Measurements from ENCODE around the gene MRPS17. TPM values are rescaled to one million over a fixed set of nuclear protein-coding genes. Genes with fewer than 3 reads are reported as not detected.

The MRPS17 gene
- polyA plus RNA-seq, 1 donor from 2014 or later: 20.5 TPM

DNA sequence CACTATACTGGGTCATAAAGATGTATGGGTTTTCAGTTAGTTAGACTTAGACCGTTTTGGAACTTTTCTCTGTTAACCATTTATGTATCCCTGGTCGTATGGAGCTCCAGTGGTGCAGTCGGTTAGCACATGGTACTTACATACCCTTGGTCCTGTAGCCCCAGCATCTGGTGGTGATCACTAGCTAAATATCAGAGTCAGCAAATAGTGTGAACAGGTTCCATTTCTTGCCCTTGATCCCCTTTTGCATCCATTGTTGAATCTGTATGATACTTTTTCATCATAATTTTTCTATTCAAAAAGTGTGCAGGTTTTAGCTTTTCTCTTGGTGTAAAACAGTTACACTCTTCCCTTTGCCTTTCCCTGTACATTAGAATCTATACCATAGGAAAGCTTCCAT, 28.6 kb downstream of the MRPS17 start:
- Histone ChIP-seq H3K36me3 (ENCODE audit: insufficient read depth, low read length) (no peaks in the 10 kb centered on the region), H3K27me3 (ENCODE audit: insufficient read depth, low read depth, low read length) (no peaks in the 10 kb centered on the region), H3K4me2 (ENCODE audit: low read length) (no peak overlapping the region), H3K9me2 (ENCODE audit: insufficient read depth, low read length) (no peaks in the 10 kb centered on the region), H2AFZ (ENCODE audit: low read depth, low read length) (no peak overlapping the region), H3K27ac (ENCODE audit: low read length) (no peak overlapping the region), H3K9ac (ENCODE audit: low read length) (no peak overlapping the region), H4K20me1 (ENCODE audit: insufficient read depth) (no peaks in the 10 kb centered on the region), H3F3A (ENCODE audit: insufficient read depth, low read length, poor library complexity, severe bottlenecking) (no peaks in the 10 kb centered on the region), H3K4me3 (ENCODE audit: low read length) (no peak overlapping the region), H3K79me2 (replicated peaks; ENCODE audit: insufficient read depth, low read length) (peaks cover 6% of the 10 kb centered on the region), H3K9me3 (ENCODE audit: low read length) (no peaks in the 10 kb centered on the region)
- no peak for TF ChIP-seq MXI1 (conservative IDR thresholded peaks at IDR 0.05; ENCODE audit: poor library complexity, severe bottlenecking)
- no peak for TF ChIP-seq EP300 (conservative IDR thresholded peaks at IDR 0.05; ENCODE audit: poor library complexity, severe bottlenecking)
- TF ChIP-seq CTCF (IDR thresholded peaks at IDR 0.05; ENCODE audit: poor library complexity, severe bottlenecking): no peak
- TF ChIP-seq, protein P1, sequence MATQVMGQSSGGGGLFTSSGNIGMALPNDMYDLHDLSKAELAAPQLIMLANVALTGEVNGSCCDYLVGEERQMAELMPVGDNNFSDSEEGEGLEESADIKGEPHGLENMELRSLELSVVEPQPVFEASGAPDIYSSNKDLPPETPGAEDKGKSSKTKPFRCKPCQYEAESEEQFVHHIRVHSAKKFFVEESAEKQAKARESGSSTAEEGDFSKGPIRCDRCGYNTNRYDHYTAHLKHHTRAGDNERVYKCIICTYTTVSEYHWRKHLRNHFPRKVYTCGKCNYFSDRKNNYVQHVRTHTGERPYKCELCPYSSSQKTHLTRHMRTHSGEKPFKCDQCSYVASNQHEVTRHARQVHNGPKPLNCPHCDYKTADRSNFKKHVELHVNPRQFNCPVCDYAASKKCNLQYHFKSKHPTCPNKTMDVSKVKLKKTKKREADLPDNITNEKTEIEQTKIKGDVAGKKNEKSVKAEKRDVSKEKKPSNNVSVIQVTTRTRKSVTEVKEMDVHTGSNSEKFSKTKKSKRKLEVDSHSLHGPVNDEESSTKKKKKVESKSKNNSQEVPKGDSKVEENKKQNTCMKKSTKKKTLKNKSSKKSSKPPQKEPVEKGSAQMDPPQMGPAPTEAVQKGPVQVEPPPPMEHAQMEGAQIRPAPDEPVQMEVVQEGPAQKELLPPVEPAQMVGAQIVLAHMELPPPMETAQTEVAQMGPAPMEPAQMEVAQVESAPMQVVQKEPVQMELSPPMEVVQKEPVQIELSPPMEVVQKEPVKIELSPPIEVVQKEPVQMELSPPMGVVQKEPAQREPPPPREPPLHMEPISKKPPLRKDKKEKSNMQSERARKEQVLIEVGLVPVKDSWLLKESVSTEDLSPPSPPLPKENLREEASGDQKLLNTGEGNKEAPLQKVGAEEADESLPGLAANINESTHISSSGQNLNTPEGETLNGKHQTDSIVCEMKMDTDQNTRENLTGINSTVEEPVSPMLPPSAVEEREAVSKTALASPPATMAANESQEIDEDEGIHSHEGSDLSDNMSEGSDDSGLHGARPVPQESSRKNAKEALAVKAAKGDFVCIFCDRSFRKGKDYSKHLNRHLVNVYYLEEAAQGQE (IDR thresholded peaks at IDR 0.05; ENCODE audit: borderline replicate concordance): no peak
- TF ChIP-seq EZH2 (IDR thresholded peaks at IDR 0.05; ENCODE audit: borderline replicate concordance, insufficient read depth, low read length, poor library complexity, severe bottlenecking): no peak

GRCh38 chr7:55983537-55983936, 31.9 kb downstream of the MRPS17 start:
- Histone ChIP-seq H3K4me2 (ENCODE audit: low read length) (no peak overlapping the region), H3K9me2 (ENCODE audit: insufficient read depth, low read length) (no peaks in the 10 kb centered on the region), H3K4me3 (ENCODE audit: low read length) (no peak overlapping the region), H3K27me3 (ENCODE audit: insufficient read depth, low read depth, low read length) (no peaks in the 10 kb centered on the region), H3F3A (ENCODE audit: insufficient read depth, low read length, poor library complexity, severe bottlenecking) (no peaks in the 10 kb centered on the region), H2AFZ (ENCODE audit: low read depth, low read length) (no peak overlapping the region), H3K9me3 (ENCODE audit: low read length) (no peaks in the 10 kb centered on the region), H3K36me3 (ENCODE audit: insufficient read depth, low read length) (no peaks in the 10 kb centered on the region), H4K20me1 (ENCODE audit: insufficient read depth) (no peaks in the 10 kb centered on the region), H3K9ac (ENCODE audit: low read length) (no peak overlapping the region), H3K79me2 (replicated peaks; ENCODE audit: insufficient read depth, low read length) (no peaks in the 10 kb centered on the region), H3K27ac (ENCODE audit: low read length) (no peak overlapping the region)
- no peak for TF ChIP-seq POLR2AphosphoS5 (IDR thresholded peaks at IDR 0.05)
- no peak for TF ChIP-seq EZH2 (IDR thresholded peaks at IDR 0.05; ENCODE audit: borderline replicate concordance, insufficient read depth, low read length, poor library complexity, severe bottlenecking)
- no peak for TF ChIP-seq TAF1 (IDR thresholded peaks at IDR 0.05; ENCODE audit: low read depth)
- no peak for TF ChIP-seq SMC3 (conservative IDR thresholded peaks at IDR 0.05; ENCODE audit: poor library complexity)
- no peak for TF ChIP-seq MXI1 (conservative IDR thresholded peaks at IDR 0.05; ENCODE audit: poor library complexity, severe bottlenecking)
- no peak for TF ChIP-seq CTCF (IDR thresholded peaks at IDR 0.05; ENCODE audit: poor library complexity, severe bottlenecking)
- TF ChIP-seq, protein P1 (IDR thresholded peaks at IDR 0.05; ENCODE audit: borderline replicate concordance): no peak
- no peak for TF ChIP-seq EP300 (conservative IDR thresholded peaks at IDR 0.05; ENCODE audit: poor library complexity, severe bottlenecking)
- TF ChIP-seq RAD21 (conservative IDR thresholded peaks at IDR 0.05): no peak
